GM19328 (cell line): ENCODE data around the gene COLGALT1.
"Not testable (repeated sequence)": the region's sequence is repeated elsewhere in the genome, so short reads cannot be mapped to it uniquely, and the experiment has no call there.

Experiments
- ATAC-seq: cut with Tn5 transposase; IDR thresholded peaks from one replicate; pipeline ENCODE4 v1.9.1; 2021; ENCODE audit warnings: mild to moderate bottlenecking, moderate library complexity; ENCODE audit not compliant: unreplicated experiment

Gene COLGALT1

GRCh38 chr19:17555480-17555928 is at the start of gene COLGALT1:
TSS of gene COLGALT1 (plus strand) at chr19:17555649. CDS start at chr19:17555714, 65 bp downstream.
- peak; percentile 88 for ATAC-seq

GRCh38 chr19:17506745-17507144 is 48.7 kb upstream of the COLGALT1 start:
- ATAC-seq, result no peak

- ATAC-seq, result not testable (repeated sequence)
Measured at GRCh38 chr19:17508558-17508933, 46.9 kb upstream of the COLGALT1 start.

GRCh38 chr19:17510220-17510993 is 45.0 kb upstream of the COLGALT1 start:
- ATAC-seq, result no peak

GRCh38 chr19:17511724-17512573 is 43.5 kb upstream of the COLGALT1 start:
- ATAC-seq, result peak; percentile 55

- ATAC-seq, result no peak
Measured at GRCh38 chr19:17512574-17512939, 42.9 kb upstream of the COLGALT1 start.

GRCh38 chr19:17515408-17516149 is 39.9 kb upstream of the COLGALT1 start:
- ATAC-seq, result no peak

GRCh38 chr19:17517898-17518297 is 37.6 kb upstream of the COLGALT1 start:
- no peak for ATAC-seq

- ATAC-seq, result not testable (repeated sequence)
Measured at GRCh38 chr19:17518654-17519053, 36.8 kb upstream of the COLGALT1 start.

GRCh38 chr19:17519967-17520366 is 35.5 kb upstream of the COLGALT1 start:
- ATAC-seq, result no peak

- ATAC-seq, result no peak
Measured at GRCh38 chr19:17520865-17521264, 34.6 kb upstream of the COLGALT1 start.

- ATAC-seq, result peak; percentile 77
Measured at GRCh38 chr19:17522988-17523872, 32.2 kb upstream of the COLGALT1 start.

GRCh38 chr19:17524651-17525050 is 30.8 kb upstream of the COLGALT1 start:
- ATAC-seq, result no peak

GRCh38 chr19:17525141-17525540 is 30.3 kb upstream of the COLGALT1 start:
- no peak for ATAC-seq

GRCh38 chr19:17526922-17527321 is 28.5 kb upstream of the COLGALT1 start:
- ATAC-seq, result no peak

GRCh38 chr19:17527326-17527725 is 28.1 kb upstream of the COLGALT1 start:
- no peak for ATAC-seq

GRCh38 chr19:17528610-17529009 is 26.8 kb upstream of the COLGALT1 start:
- no peak for ATAC-seq

GRCh38 chr19:17529239-17530158 is 25.9 kb upstream of the COLGALT1 start:
- no peak for ATAC-seq

GRCh38 chr19:17530586-17530985 is 24.9 kb upstream of the COLGALT1 start:
- ATAC-seq, result no peak
